Neural progenitor cell (in vitro differentiated cells): ENCODE results near the gene RAC2.

Experiments
- EZH2 ChIP-seq: fragments of 200-600 bp; sonication (generic); IDR thresholded peaks from 2 replicates; pipeline ENCODE4 v1.6.1; 2017; ENCODE audit warnings: antibody characterized with exemption, mild to moderate bottlenecking, moderate library complexity
- EZH2phosphoT487 ChIP-seq: fragments of 200-600 bp; sonication (generic); IDR thresholded peaks from 2 replicates; pipeline ENCODE4 v1.6.1; 2017; ENCODE audit warnings: antibody characterized with exemption
- TF ChIP-seq, protein P1 (sequence below): fragments of 200-600 bp; sonication (generic); IDR thresholded peaks from 2 replicates; pipeline ENCODE4 v1.5.1; 2017; ENCODE audit warnings: antibody characterized with exemption, mild to moderate bottlenecking

DNA sequence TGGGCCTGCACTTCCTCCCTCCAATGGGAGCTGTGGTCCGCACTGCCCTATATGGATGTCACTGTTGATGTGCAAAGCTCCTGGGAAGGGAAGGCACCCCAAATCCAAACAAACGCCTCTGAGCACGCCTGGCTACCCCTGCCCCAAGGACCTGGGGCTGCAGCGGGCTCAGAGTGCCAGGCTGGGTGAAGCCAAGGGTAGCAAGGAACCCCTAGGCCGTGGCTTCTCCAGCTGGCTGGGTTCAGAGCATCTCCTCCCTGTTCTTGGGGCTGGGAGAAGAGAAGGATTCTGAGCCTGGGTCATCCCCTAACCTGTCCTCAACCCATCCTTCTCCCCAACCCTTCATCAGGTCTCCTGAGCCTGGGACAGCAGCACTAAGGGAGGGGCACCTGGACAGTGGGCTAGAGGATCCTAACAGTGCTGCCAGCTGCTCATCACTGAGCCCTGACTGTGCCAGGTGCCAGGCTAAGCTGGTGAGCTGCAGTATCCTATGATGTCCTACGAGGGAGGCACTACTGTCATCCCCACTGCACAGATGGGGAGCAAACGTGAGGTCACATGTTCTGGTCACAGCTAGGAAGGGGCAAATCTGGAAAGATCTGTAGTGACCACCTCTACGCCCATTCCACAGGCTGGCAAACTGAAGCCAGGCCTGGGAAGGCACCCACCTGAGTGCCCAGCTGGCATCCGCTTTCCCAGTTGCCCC lies 34.8 kb downstream of the RAC2 start:
- TF ChIP-seq, protein P1, sequence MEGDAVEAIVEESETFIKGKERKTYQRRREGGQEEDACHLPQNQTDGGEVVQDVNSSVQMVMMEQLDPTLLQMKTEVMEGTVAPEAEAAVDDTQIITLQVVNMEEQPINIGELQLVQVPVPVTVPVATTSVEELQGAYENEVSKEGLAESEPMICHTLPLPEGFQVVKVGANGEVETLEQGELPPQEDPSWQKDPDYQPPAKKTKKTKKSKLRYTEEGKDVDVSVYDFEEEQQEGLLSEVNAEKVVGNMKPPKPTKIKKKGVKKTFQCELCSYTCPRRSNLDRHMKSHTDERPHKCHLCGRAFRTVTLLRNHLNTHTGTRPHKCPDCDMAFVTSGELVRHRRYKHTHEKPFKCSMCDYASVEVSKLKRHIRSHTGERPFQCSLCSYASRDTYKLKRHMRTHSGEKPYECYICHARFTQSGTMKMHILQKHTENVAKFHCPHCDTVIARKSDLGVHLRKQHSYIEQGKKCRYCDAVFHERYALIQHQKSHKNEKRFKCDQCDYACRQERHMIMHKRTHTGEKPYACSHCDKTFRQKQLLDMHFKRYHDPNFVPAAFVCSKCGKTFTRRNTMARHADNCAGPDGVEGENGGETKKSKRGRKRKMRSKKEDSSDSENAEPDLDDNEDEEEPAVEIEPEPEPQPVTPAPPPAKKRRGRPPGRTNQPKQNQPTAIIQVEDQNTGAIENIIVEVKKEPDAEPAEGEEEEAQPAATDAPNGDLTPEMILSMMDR, result no peak
- TF ChIP-seq EZH2 (no peak), EZH2phosphoT487 (no peak)
